ENCODE measurements around the gene CAPZA3. TPM values are rescaled to one million over a fixed set of nuclear protein-coding genes. Genes with fewer than 3 reads are reported as not detected.

The CAPZA3 gene
- not detected in 5 replicates for total RNA-seq (2022; extraction: Qiagen RNA extraction)

GRCh38 chr12:18737819-18738218, at the start of gene CAPZA3, which contains the start of gene PLCZ1:
Gene CAPZA3, plus strand, starts transcription at chr12:18738119. Its CDS starts 150 bp downstream, at chr12:18738269.
Gene PLCZ1, minus strand, starts transcription at chr12:18738012. Its CDS starts 641 bp downstream, at chr12:18737371.

Other genes starting within 250 kb of the CAPZA3 start
- not detected in 5 replicates for gene PLCZ1, start 107 bp upstream of the CAPZA3 start, total RNA-seq (2022; extraction: Qiagen RNA extraction)

Data from A549 treated with Hydrocortisone at 1 μM for 4 hours (cell line).